ENCODE measurements around the gene SSU72.
A peak's percentile ranks its signal among the peaks of the same experiment; 100 is the strongest.
"Not testable (repeated sequence)": the region's sequence is repeated elsewhere in the genome, so short reads cannot be mapped to it uniquely, and the experiment has no call there.

SSU72 gene

DNA sequence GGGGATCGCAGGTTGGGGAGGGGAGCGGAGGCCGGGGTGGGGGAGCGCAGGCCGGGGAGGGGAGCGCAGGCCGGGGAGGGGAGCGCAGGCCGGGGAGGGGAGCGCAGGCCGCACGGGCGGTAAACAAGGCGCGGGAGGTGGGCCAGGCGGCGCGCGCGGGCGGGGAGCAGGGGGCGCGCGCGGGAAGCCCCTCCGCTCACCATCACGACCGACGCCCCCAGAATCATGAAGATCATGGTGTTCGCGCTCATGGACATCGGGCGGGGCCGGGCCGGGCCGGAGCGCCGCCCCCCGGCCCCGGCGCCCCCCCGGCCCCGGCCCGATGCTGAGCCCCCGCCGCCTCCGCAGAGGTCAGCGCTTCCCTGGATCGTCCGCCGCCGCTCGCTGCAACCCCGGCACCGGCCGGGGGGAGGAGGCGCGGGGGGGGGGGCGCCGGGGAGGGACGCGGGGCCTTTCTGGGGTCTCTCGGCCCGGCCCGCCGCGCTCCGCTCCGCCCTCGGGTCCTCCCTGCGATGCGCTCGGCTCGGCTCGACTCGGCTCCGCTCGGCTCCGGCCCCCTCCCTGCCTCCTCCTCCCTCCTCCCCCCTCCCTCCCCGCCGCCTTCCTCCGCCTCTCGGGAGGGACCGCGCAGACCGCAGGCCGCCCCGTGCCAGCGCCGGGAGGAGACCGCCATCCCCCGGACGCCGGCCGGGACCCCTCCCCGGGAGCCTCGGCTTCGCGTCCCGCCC lies 34.4 kb downstream of the SSU72 start, which contains the start of gene TMEM240:
TSS of gene TMEM240 (minus strand) at position 535 of the 728 bp plus-strand sequence. CDS start at position 257, 278 bp downstream.
- DNase-seq, result peak; percentile 49

DNA sequence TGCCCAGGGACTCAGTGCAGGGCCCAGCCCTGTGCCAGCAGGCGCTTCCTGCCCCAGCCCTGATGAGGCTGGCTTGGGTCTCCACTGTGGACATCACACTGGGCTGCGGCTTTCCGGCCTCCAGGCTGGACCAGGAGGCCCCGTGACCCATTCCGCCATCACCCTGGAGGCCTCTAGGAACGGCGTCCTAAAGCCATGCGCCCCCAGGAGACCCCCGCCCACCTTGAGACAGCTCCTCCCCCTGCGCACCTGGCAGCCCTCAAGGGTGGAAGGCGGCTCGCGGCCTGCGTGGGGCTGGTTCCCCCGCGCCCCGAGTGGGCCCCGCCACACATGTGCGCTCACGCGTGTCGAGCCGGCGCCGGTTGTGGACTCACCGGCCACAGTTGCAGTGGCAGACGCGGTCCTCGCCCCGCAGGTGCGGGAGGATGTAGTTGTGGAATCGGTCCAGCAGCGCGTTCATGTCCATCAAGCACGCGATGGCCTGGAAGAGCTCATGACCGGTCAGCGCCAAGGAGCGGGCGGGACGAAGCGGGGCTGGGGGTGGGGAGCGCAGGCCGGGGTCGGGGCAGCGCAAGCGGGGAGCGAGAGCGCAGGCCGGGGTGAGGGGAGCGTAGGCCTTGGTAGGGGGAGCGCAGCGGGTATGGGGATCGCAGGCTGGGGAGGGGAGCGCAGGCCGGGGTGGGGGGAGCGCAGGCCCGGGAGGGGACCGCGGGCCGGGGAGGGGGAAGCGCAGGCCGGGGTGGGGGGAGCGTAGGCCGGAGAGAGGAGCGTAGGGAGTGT lies 35.2 kb downstream of the SSU72 start:
- DNase-seq, result no peak

DNA sequence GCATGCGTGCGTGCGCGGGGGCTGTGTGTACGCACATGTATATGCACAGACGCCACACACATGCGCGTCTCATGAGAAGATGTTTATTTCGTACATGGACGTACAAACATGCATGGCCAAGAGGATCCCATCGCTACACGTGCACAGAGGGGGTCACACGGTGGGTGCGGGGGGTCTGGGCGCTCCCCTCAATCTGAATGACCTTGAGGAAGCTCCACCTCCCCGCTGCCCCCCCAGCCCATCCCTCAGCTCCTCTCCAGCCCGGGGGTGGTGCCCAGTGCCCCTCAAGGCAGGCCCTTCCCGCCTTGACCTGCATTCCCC lies 35.7 kb downstream of the SSU72 start:
- DNase-seq, result no peak

DNA sequence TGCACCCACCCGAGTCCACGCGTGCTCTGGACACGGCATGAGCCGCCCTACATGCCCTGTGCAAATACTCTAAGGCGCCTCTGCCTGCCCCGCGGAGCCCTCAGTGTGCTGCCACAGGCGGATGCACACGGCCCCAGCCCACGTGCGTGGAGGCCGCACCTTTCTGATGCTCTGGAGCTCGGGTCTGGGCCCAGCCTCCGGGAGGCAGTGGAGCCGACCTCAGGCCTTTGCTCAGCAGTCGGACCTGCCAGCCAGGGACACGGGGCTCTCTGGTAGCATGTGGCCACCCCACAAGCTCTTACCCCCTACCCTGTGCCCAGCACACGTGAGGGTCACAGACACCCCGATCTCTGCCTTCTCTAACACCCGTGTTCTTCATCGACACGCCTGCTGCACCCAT lies 36.3 kb downstream of the SSU72 start:
- no peak for DNase-seq

- no peak for DNase-seq
Observed at GRCh38 chr1:1537626-1538250, 36.9 kb downstream of the SSU72 start.

- DNase-seq, result no peak
Observed at GRCh38 chr1:1536938-1537546, 37.6 kb downstream of the SSU72 start.

- DNase-seq, result no peak
Observed at GRCh38 chr1:1536019-1536937, 38.4 kb downstream of the SSU72 start.

- no peak for DNase-seq
Observed at GRCh38 chr1:1535201-1536018, 39.3 kb downstream of the SSU72 start.

DNA sequence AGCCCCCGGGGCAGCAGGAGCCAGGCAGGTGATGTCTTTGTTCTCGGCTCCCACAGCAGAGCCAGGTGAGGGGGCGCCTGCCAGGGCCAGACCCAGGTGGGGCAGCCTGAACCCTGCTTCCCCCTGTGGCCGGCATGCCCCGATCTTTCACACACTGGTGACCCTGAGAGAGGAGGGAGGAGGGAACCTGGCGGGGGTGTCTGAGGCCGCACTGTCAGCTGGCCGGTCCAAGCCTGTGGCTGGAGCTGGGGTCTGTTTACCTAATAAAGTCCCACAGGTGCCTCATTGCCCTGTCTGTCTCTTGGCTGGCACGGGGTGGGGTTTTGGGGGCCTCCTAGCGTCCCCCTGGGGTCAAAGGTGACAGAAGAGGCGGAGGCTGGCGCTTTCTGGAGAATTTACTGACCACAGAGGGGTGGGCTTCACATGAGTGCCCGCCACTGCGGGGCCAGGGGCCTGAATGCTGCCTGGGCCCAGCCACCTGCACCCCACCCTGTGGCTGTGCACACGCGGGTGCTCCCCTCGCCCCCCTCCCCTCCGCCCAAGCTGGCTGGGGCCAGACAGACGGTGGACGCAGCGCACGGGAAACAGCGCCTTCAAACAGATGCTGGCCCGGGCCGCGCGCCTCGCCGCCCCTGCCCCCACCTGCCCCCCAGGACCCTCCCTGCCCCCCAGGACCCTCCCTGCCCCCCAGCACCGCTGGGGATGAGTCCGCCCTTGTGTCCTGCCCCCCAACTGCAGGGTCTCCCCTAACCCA lies 40.1 kb downstream of the SSU72 start:
- DNase-seq, result no peak

GRCh38 chr1:1533894-1534291 lies 40.8 kb downstream of the SSU72 start:
- not testable (repeated sequence) for DNase-seq

- DNase-seq, result not testable (repeated sequence)
Observed at GRCh38 chr1:1533176-1533893, 41.3 kb downstream of the SSU72 start.

- DNase-seq, result no peak
Observed at GRCh38 chr1:1531947-1532346, 42.7 kb downstream of the SSU72 start.

- DNase-seq, result no peak
Observed at GRCh38 chr1:1529936-1530335, 44.7 kb downstream of the SSU72 start.

DNA sequence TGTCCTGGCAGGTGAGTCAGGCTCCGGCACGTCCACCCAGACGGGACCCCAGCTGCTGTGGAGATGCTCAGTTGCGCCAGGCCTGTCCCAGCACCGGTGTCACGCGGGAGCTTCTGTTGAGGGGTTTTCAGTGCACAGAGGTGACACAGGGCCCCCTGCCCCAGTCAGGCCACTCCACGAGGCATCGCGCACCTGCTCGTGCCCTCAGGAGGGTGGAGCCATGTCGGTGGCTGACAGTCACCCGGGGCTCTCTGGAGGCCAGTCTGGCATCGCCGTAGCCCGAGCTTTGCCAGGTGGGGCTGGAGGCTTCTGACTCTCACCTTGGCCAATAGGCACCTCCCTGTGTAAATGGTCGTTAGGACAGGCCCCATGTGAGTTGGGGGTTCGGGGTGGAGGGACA lies 45.3 kb downstream of the SSU72 start:
- no peak for DNase-seq

DNA sequence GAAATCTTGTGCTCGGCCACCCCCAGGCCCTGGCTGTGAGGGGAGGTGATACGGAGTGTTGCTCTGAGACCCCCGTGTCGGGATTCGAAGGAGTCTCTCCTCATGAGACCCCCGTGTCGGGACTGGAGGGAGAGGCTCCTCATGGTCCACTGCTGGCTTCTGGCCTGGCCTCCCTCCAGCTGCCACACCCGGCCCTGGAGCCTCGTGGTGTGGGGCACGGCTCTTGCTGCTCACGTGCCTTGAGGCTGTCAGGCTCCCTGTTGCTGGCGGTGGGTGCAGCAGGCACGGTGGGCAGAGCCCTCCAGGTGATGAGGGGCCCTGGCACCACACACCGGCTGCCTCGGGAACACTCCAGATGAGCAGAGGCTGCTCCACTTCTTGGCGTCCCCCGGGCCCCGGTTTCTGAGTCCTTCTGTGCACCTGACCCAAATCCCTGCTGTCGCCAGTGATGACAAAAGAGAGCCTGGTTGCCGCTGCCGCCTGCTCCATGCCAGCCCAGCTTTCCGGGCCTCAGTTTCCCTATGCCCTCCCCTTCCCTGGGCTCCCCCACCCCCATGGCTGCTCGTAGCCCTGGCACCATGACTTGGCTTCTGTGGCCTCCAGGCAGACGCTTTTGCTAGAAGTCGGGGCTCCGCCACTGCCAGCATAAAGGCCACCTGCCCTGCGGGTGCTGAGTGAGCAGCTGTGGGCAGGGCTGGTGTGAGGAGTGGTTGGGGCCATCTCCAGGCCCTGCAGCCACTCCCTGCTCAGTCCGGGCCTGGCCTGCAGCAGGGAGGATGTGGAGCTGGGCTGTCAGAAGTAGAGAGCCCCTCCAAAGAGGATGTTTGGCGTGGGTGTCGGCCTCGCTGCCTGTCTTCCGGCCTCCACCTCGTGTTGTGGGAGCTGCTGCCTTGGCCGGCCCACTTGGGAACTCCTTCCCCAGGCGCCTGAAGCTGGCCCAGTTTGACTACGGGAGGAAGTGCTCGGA lies 46.1 kb downstream of the SSU72 start:
- DNase-seq, result no peak

GRCh38 chr1:1527092-1527816 lies 47.4 kb downstream of the SSU72 start:
- no peak for DNase-seq

GRCh38 chr1:1526476-1526875 lies 48.2 kb downstream of the SSU72 start:
- not testable (repeated sequence) for DNase-seq

Data from NCI-H82 (cell line).